ENCODE measurements around the gene MAP3K3.

MAP3K3 gene

DNA sequence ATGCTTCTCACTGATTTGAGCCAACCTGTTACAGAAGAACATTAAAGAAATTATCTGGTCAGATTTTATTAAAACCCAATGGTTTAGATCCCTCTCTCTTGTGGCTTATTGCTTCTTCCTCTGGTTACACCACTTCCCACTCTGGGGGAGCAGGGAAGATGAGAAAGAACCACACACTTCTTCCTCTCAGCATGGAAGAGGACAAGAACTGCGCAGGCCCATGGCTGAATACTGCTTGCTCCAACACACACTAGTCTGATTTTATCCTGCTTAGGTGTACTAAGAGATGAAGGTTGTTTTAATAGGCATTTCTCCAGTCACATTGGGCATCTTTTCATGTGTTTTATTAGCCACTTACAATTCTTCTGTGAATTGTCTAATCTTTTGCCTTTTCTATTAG, 27.6 kb downstream of the MAP3K3 start:
- Mint-ChIP-seq H3K4me1 (peaks cover 12% of the 10 kb centered on the region), H3K27ac (no peak overlapping the region), H3K36me3 (peaks cover 50% of the 10 kb centered on the region), H3K9me3 (no peaks in the 10 kb centered on the region), H3K4me3 (no peak overlapping the region), H3K27me3 (no peaks in the 10 kb centered on the region)
- CTCF ChIA-PET, result no interaction called here
- DNase-seq, result no peak

DNA sequence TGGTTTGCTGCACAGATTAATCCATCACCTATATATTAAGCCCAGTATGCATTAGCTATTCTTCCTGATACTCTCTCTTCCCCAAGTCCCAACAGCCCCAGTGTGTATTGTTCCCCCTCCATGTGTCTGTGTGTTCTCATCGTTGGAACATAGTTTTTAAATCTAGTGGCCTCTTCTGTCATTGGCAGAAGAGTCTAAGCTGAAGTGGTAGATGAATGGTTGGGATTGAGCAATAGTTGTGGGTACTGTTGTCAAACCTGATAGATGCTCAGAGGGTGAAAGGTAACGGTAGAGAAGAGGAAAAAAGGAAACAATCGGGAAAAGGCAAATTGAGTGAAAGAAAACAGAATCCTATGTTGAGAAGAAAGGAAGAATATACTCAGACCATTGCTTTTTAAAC, 29.9 kb downstream of the MAP3K3 start:
- CTCF ChIA-PET, result interaction anchor here (0.6 kb wide), 1 partner anchor 9 kb away, joined by 3 read pairs; no protein-coding TSS in a partner anchor
- Mint-ChIP-seq H3K4me3 (no peak overlapping the region), H3K4me1 (peaks cover 12% of the 10 kb centered on the region), H3K36me3 (peaks cover 34% of the 10 kb centered on the region), H3K9me3 (no peaks in the 10 kb centered on the region), H3K27me3 (no peaks in the 10 kb centered on the region), H3K27ac (no peak overlapping the region)
- DNase-seq, result no peak

DNA sequence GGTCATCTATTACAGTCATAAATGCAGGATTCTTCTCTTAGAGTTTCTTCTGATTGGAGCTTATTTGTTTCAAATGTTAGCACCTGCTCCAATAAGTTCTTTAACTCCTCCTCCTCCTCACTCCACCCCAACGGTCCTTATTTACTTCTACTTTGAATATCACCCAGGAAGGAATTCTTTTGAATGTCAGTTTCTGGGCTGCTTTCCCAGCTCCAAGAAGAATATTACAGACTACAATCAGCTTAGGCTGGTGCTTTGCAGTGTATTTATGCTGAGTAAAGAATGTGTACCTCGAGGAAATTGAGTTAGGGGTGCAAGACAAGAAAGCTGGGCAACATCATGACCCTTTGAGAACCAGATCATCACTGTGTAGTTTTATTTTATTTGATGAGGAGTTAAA, 30.8 kb downstream of the MAP3K3 start:
- peaks cover 12% of the 10 kb centered on the region for H3K4me1 Mint-ChIP-seq
- no peak overlapping the region for H3K27ac Mint-ChIP-seq
- DNase-seq, result no peak
- no peaks in the 10 kb centered on the region for H3K9me3 Mint-ChIP-seq
- CTCF ChIA-PET, result no interaction called here
- no peaks in the 10 kb centered on the region for H3K27me3 Mint-ChIP-seq
- peaks cover 39% of the 10 kb centered on the region for H3K36me3 Mint-ChIP-seq
- H3K4me3 Mint-ChIP-seq, result no peak overlapping the region

DNA sequence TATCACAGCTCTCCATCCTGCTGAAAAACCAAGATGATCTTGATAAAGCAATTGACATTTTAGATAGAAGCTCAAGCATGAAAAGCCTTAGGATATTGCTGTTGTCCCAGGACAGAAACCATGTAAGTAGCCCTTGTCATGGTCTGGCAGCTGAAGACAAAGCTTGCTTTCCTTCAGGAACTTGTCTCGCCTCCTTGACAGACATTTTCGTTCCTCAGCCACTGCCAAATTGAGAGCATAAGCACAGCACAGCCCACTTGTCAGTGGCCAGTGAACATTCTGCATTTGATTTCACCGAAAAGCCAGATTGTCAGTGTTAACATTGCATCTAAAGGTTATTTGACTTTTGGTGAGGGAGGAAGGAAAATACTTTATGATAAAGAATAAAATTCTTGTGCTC, 35.6 kb downstream of the MAP3K3 start:
- H3K27ac Mint-ChIP-seq, result no peak overlapping the region
- peaks cover 30% of the 10 kb centered on the region for H3K36me3 Mint-ChIP-seq
- no peak overlapping the region for H3K4me3 Mint-ChIP-seq
- H3K4me1 Mint-ChIP-seq, result no peaks in the 10 kb centered on the region
- CTCF ChIA-PET, result no interaction called here
- no peak for DNase-seq
- no peaks in the 10 kb centered on the region for H3K9me3 Mint-ChIP-seq
- no peaks in the 10 kb centered on the region for H3K27me3 Mint-ChIP-seq

DNA sequence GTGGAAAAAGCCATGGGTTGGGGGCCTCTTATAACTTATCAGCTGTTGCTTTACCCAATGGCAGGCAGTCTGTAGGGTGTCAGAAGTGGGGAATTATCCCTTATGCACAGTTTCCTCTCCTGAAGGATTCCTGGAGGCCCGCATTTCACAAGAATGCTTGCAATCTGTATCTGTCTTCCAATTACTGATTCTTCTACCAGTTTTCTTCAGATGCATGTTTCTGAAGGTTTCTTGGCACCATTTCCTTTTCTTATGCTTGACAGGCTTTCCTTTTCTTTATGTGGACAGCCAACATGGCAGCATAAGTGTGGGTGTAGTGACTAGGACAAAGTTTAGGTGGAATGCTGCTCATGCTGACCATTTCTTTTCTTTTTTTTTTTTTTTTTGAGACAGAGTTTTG, 36.1 kb downstream of the MAP3K3 start:
- no peak overlapping the region for H3K4me3 Mint-ChIP-seq
- H3K27me3 Mint-ChIP-seq, result no peaks in the 10 kb centered on the region
- H3K4me1 Mint-ChIP-seq, result no peaks in the 10 kb centered on the region
- no peak for DNase-seq
- H3K27ac Mint-ChIP-seq, result no peak overlapping the region
- CTCF ChIA-PET, result no interaction called here
- no peaks in the 10 kb centered on the region for H3K9me3 Mint-ChIP-seq
- H3K36me3 Mint-ChIP-seq, result peaks cover 26% of the 10 kb centered on the region

DNA sequence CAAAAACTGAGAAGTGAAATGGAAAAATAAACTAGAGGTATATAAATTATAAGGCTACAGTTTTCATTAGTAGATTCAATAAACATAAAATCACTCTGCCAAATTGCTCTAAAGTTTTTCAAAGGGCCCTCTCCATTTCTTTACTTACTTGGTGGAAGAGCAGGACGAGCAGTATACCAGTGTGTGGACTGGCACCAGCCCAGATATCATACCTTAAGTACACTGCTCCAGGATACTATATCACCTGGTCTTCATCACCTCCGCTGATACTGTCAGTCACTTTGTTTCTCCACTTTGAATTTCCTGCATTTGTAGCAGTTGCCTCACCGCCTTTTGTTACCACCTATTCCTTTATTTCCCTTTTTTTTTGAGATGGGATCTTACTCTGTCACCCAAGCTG, 37.6 kb downstream of the MAP3K3 start:
- H3K4me3 Mint-ChIP-seq, result no peak overlapping the region
- no peaks in the 10 kb centered on the region for H3K9me3 Mint-ChIP-seq
- H3K27me3 Mint-ChIP-seq, result no peaks in the 10 kb centered on the region
- H3K4me1 Mint-ChIP-seq, result peaks cover 7% of the 10 kb centered on the region
- no peak overlapping the region for H3K27ac Mint-ChIP-seq
- no peak for DNase-seq
- peaks cover 28% of the 10 kb centered on the region for H3K36me3 Mint-ChIP-seq
- CTCF ChIA-PET, result no interaction called here

DNA sequence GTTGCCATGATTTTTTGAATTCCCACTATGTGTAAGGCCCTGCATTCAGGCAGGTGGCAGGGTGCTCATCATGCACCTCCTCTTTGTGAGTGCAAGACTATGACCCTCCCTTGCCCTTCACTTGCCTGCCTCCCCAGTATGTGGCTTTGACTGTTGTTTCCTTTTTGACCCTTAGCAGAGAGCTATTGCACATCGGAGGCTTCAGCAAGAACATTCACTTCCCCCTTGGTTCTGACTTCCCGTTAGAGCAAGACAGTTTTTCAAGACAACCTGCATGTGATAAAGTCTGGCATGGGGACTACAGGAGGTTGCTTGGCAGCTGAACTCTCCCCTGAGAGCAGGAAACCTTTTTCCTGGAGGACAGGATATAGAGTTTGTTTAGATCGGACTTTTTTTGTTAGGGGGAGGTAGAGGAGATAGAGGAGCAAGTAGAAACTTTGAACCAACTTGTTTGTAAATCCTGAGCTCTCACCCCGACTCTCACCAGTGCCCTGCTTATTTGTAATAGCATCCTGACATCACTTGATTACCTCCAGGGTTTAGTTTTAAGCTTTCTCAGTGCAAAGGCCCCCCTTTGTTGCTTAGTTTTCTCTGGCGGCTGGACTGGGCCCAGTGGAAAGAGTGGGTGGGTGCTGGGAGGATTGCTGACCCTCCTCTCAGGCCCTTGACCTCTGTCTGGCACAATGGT, 43.5 kb downstream of the MAP3K3 start:
- no peaks in the 10 kb centered on the region for H3K9me3 Mint-ChIP-seq
- H3K27me3 Mint-ChIP-seq, result no peaks in the 10 kb centered on the region
- peak overlapping the region; percentile 77 for H3K27ac Mint-ChIP-seq
- H3K36me3 Mint-ChIP-seq, result peaks cover 42% of the 10 kb centered on the region
- DNase-seq, result no peak
- H3K4me3 Mint-ChIP-seq, result no peak overlapping the region
- H3K4me1 Mint-ChIP-seq, result peaks cover 16% of the 10 kb centered on the region
- CTCF ChIA-PET, result interaction anchor here (0.6 to 1.5 kb wide), 4 partner anchors 20 to 348 kb away, joined by 3 to 4 read pairs (median 4); no protein-coding TSS in a partner anchor

DNA sequence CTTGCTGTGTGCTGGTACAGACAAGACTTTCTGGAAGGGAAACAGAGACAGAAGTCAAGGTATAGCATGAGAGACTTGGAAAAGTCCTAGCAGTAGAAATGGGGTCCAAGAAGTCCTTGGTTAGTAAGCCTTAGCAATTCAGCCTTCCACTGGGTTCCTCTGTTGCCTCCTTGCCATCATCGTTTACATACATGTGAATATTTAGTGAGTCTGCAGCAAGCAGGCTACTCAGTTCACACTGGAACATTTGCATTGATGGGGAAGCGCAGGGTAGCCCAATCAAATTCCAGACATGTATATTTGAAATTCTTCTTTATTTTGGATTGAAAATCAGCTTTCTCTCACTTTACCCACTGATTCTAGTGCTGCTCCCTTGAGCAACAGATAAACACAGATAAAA, 50.6 kb downstream of the MAP3K3 start:
- CTCF ChIA-PET, result no interaction called here
- no peaks in the 10 kb centered on the region for H3K4me1 Mint-ChIP-seq
- H3K27me3 Mint-ChIP-seq, result no peaks in the 10 kb centered on the region
- no peaks in the 10 kb centered on the region for H3K9me3 Mint-ChIP-seq
- no peak overlapping the region for H3K4me3 Mint-ChIP-seq
- DNase-seq, result no peak
- no peak overlapping the region for H3K27ac Mint-ChIP-seq
- peaks cover 35% of the 10 kb centered on the region for H3K36me3 Mint-ChIP-seq

DNA sequence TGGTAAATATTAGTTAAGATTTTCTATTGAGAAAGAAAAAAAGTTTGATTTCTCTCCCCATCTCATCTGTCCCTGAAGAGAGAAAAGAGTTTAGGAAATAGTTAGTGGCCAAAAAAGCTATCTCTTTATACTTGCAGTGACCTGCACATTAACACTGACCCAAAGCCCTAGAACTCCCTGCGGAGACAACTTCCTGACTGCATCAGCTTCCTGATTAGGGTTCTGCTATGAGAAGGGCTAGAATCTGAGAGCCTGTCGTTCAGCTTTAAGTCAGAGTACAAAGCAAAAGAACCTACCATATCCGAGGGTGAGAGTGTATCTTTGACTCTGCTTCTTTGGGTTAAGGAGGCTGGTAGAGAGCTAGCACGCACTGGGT, 53.0 kb downstream of the MAP3K3 start:
- H3K27ac Mint-ChIP-seq, result no peak overlapping the region
- CTCF ChIA-PET, result interaction anchor here (1.1 kb wide), 1 partner anchor 15 kb away, joined by 3 read pairs; no protein-coding TSS in a partner anchor

DNA sequence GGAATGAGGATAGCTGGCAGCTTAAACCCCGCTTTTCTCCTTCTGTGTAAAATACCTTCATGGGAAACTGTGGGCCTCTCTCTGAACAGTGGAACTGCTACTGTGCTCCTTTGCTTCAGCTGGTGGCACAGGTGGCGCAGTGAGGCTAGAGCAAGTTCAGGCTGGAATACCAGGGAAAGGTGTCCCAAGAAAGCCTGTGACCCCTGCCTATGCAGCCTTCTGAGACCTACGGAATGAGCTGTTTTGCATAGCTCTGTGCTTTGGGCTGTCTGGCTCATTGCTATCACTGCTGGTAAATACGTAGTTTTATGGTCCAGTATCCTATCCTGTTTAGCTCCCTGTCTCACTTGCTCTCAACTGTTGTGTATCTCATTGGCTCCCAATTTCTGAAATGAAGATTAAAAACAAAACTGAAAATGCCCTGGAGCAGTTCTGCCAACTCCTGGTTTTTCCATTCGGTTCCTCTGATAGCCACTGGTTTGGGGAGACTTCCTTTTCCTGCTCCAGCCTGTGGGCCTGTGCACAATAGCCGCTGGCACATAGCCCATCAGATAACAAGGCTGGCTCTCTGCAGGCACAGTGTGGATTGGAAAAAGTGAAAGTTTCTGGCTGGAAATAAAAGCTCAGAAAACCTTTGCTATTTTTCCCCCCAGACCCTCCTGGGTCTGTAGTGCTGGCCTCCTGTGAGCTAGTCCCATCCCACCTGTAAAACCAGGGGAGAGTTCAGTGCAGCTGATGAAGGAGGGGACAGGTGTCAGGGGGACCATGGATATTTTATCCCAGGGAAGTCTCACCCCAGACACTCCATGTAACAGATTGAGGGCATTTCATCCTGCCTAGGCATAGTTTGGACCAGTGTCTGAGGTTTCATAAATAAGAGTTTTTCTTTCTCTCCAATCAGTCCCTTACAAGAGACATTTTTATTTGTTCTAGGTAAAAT, 53.7 kb downstream of the MAP3K3 start:
- H3K27ac Mint-ChIP-seq, result no peak overlapping the region
- no peaks in the 10 kb centered on the region for H3K9me3 Mint-ChIP-seq
- no peak overlapping the region for H3K4me3 Mint-ChIP-seq
- no peaks in the 10 kb centered on the region for H3K4me1 Mint-ChIP-seq
- DNase-seq, result no peak
- peaks cover 16% of the 10 kb centered on the region for H3K36me3 Mint-ChIP-seq
- CTCF ChIA-PET, result interaction anchor here (1.1 to 1.2 kb wide), 2 partner anchors 15 to 35 kb away, joined by 3 read pairs; no protein-coding TSS in a partner anchor
- H3K27me3 Mint-ChIP-seq, result no peaks in the 10 kb centered on the region

More for the DNA sequence above, 53.0 kb downstream of the MAP3K3 start:
- DNase-seq, result no peak
- Mint-ChIP-seq H3K27me3 (no peaks in the 10 kb centered on the region), H3K4me3 (no peak overlapping the region), H3K36me3 (peaks cover 19% of the 10 kb centered on the region), H3K4me1 (no peaks in the 10 kb centered on the region), H3K9me3 (no peaks in the 10 kb centered on the region)

DNA sequence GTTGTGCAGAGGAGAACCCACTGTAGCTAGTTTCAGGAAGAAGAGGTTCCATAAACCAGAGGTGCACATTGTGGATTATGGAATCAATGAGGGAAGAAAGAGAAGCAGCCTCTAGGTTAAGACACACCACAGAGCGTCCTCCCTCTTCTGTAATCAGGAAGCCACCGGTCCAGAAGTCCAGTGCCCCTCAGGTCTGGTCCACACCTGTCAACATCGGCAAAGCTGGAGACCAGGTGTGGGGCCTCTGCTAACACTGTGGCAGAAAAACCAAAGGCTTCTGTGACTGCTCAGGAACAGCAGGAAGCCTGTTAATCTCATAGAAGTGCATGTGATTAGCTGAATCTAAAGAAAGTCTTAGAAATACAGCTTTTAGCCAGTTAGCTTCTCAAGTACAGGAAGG, 54.4 kb downstream of the MAP3K3 start:
- CTCF ChIA-PET, result interaction anchor here (1.2 kb wide), 2 partner anchors 8 to 34 kb away, joined by 3 to 5 read pairs; no protein-coding TSS in a partner anchor
- H3K9me3 Mint-ChIP-seq, result no peaks in the 10 kb centered on the region
- H3K4me1 Mint-ChIP-seq, result no peaks in the 10 kb centered on the region
- DNase-seq, result no peak
- H3K27me3 Mint-ChIP-seq, result no peaks in the 10 kb centered on the region
- H3K27ac Mint-ChIP-seq, result peak overlapping the region; percentile 17
- no peak overlapping the region for H3K4me3 Mint-ChIP-seq
- peaks cover 18% of the 10 kb centered on the region for H3K36me3 Mint-ChIP-seq

DNA sequence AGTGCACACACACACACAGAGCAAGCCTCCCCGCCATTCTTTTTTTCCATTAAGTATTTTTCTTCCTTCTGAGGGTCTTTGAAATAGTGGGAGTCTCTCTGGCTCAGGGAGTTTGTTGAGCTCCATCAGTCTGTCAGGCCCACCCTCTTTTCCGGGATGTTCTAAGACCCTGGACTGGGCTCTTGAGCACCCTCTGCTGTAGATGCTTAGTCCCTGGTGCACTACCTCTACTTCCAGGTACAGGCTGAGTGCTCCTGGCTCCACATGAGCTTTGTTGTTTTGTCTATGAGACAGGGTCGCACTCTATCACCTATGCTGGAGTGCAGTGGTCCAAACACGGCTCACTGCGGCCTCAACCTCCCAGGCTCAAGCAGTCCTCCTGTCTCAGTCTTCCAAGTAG, 57.0 kb downstream of the MAP3K3 start:
- Mint-ChIP-seq H3K4me3 (no peak overlapping the region), H3K27ac (no peak overlapping the region), H3K9me3 (no peaks in the 10 kb centered on the region), H3K27me3 (no peaks in the 10 kb centered on the region), H3K36me3 (peaks cover 25% of the 10 kb centered on the region), H3K4me1 (no peaks in the 10 kb centered on the region)
- DNase-seq, result no peak
- CTCF ChIA-PET, result interaction anchor here (0.9 to 1.3 kb wide), 3 partner anchors 18 to 254 kb away, joined by 3 to 4 read pairs (median 3); no protein-coding TSS in a partner anchor

DNA sequence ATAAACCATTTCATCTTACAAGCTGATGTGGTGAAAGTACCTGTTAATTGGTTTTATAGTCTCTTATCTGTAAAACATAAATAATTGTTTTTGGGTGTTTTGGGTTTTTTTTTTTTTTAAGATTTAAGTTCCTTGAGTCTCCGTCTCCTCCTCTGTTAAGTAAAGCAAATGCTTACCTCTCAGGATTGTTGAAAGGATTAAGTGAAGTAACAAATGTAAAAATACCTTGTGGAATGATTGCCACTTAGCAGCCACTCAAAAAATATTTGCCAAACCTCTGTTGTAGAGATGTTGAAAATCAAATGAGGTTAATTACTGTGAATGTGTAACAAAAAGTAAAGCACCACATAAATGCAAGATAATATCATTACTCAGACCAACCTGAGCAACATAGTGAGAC, 58.5 kb downstream of the MAP3K3 start:
- H3K27ac Mint-ChIP-seq, result no peak overlapping the region
- H3K36me3 Mint-ChIP-seq, result peaks cover 27% of the 10 kb centered on the region
- DNase-seq, result no peak
- H3K4me1 Mint-ChIP-seq, result no peaks in the 10 kb centered on the region
- no peaks in the 10 kb centered on the region for H3K9me3 Mint-ChIP-seq
- CTCF ChIA-PET, result no interaction called here
- H3K4me3 Mint-ChIP-seq, result no peak overlapping the region
- H3K27me3 Mint-ChIP-seq, result no peaks in the 10 kb centered on the region

DNA sequence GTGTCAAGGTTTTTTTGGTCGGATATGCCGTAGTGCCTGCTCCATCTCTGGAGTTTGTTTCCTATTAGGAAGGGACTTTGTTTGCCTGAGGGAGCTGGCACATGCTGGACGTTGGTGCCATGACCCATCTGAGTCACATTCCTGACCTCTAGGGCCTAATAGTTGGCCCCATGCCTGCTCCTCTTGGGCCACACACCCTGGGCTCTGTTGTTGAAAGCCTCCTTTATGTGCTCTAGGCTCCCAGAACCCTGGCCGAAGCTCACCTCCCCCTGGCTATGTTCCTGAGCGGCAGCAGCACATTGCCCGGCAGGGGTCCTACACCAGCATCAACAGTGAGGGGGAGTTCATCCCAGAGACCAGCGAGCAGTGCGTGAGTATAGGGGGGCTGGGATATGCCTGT, 59.3 kb downstream of the MAP3K3 start:
- Mint-ChIP-seq H3K4me3 (no peak overlapping the region), H3K27me3 (no peaks in the 10 kb centered on the region), H3K4me1 (no peaks in the 10 kb centered on the region), H3K36me3 (peaks cover 33% of the 10 kb centered on the region), H3K9me3 (no peaks in the 10 kb centered on the region), H3K27ac (no peak overlapping the region)
- no peak for DNase-seq
- CTCF ChIA-PET, result interaction anchor here (0.6 to 1.1 kb wide), 2 partner anchors 29 to 113 kb away, joined by 3 to 4 read pairs; no protein-coding TSS in a partner anchor
